B cell (primary cell): ENCODE measurements around the gene LRRC74A. TPM values are rescaled to one million over a fixed set of nuclear protein-coding genes. Genes with fewer than 3 reads are reported as not detected.

ENCODE experiments used
- ATAC-seq: fragments of 200-7000 bp; cut with Tn5 transposase; one replicate; pipeline ENCODE4 v1.10.0; 2021; ENCODE audit warnings: low read depth, mild to moderate bottlenecking, moderate number of reproducible peaks, moderate library complexity
- CTCF ChIA-PET: fragments of 350-600 bp; sonication (Branson Sonifier 250); formaldehyde crosslinking; loops from one replicate; lab custom pipeline; 2021; ENCODE audit warnings: antibody characterized with exemption, inconsistent platforms; lab: Charles Lee
- POLR2A ChIA-PET: fragments of 350-600 bp; sonication (Branson Sonifier 250); formaldehyde crosslinking; loops from one replicate; lab custom pipeline; 2021; ENCODE audit warnings: antibody characterized with exemption; lab: Charles Lee
- DNase-seq: peaks from one replicate; pipeline ENCODE4 v3.0.0; 2013
- H2AFZ ChIP-seq: 2 replicates; pipeline ENCODE4 v1.6.1; 2012; ENCODE audit warnings: mild to moderate bottlenecking, low read depth, low read length; ENCODE audit not compliant: insufficient read depth, poor library complexity, severe bottlenecking
- H3K27ac ChIP-seq, 2 donors: 1 replicate in 1 of 2; 2 replicates in 1 of 2; pipeline ENCODE4 v1.5.1; 2012 to 2013; ENCODE audit warnings: low read length in 2 of 2, mild to moderate bottlenecking in 2 of 2, moderate library complexity in 1 of 2
- H3K27me3 ChIP-seq, 4 experiments: fragments of 200-600 bp in 1 of 4; sonication (generic) in 1 of 4; replicated peaks in 1 of 4; 1 replicate in 2 of 4; 2 replicates in 2 of 4; pipeline versions ENCODE4 v1.6.1 to v1.7.0; 2013 to 2016; ENCODE audit warnings: low read length in 3 of 4, mild to moderate bottlenecking in 2 of 4, mixed read lengths in 1 of 4, moderate library complexity in 1 of 4; ENCODE audit not compliant: insufficient read depth in 4 of 4, control insufficient read depth in 3 of 4; ENCODE audit errors: control extremely low read depth in 1 of 4
- H3K36me3 ChIP-seq, 2 experiments: replicated peaks in 1 of 2; 1 replicate in 1 of 2; 2 replicates in 1 of 2; pipeline versions ENCODE4 v1.6.1 to v1.7.1; 2013; ENCODE audit warnings: low read length in 1 of 2; ENCODE audit not compliant: insufficient read depth in 2 of 2, control insufficient read depth in 1 of 2; ENCODE audit errors: control extremely low read depth in 1 of 2, extremely low read depth in 1 of 2
- H3K4me1 ChIP-seq, 2 donors: fragments of 200-600 bp in 1 of 2; sonication (generic) in 1 of 2; 1 replicate in 1 of 2; 2 replicates in 1 of 2; pipeline versions ENCODE4 v1.5.1 to v1.6.1; 2013 to 2017; ENCODE audit warnings: low read length in 2 of 2; ENCODE audit not compliant: control insufficient read depth in 2 of 2, insufficient read depth in 2 of 2
- H3K4me2 ChIP-seq: replicated peaks from 2 replicates; pipeline ENCODE3; 2012; ENCODE audit warnings: mild to moderate bottlenecking, low read depth, low read length; ENCODE audit not compliant: poor library complexity, severe bottlenecking
- H3K4me3 ChIP-seq, 5 experiments: fragments of 200-600 bp in 1 of 5; sonication (generic) in 1 of 5; 1 replicate in 3 of 5; 2 replicates in 2 of 5; pipeline versions ENCODE4 v1.5.1 to v1.7.0; 2011 to 2016; ENCODE audit warnings: low read length in 4 of 5, mild to moderate bottlenecking in 4 of 5, low read depth in 2 of 5, control low read depth in 1 of 5, moderate library complexity in 1 of 5; ENCODE audit not compliant: insufficient read depth in 1 of 5; ENCODE audit errors: control extremely low read depth in 1 of 5, extremely low read depth in 1 of 5
- H3K79me2 ChIP-seq: fragments of 200-600 bp; sonication (generic); one replicate; pipeline ENCODE4 v1.6.0; 2016; ENCODE audit warnings: low read length; ENCODE audit not compliant: control insufficient read depth, insufficient read depth
- H3K9ac ChIP-seq: fragments of 200-600 bp; sonication (generic); 2 replicates; pipeline ENCODE4 v1.6.1; 2017; ENCODE audit warnings: mild to moderate bottlenecking, low read length, moderate library complexity
- H3K9me3 ChIP-seq, 3 donors: one replicate each; pipeline versions ENCODE4 v1.6.1 to v1.7.1; 2013; ENCODE audit warnings: low read length in 2 of 3; ENCODE audit not compliant: control insufficient read depth in 2 of 3, insufficient read depth in 1 of 3; ENCODE audit errors: control extremely low read depth in 1 of 3
- H4K20me1 ChIP-seq: 2 replicates; pipeline ENCODE4 v1.6.0; 2012; ENCODE audit warnings: mild to moderate bottlenecking, low read length; ENCODE audit not compliant: insufficient read depth, control insufficient read depth, poor library complexity, severe bottlenecking
- H3K27ac Mint-ChIP-seq: one replicate; pipeline ENCODE4 v1.8.0; 2021; ENCODE audit warnings: mixed read lengths
- H3K27me3 Mint-ChIP-seq: one replicate; pipeline ENCODE4 v1.8.0; 2021; ENCODE audit warnings: mixed read lengths
- H3K4me1 Mint-ChIP-seq: one replicate; pipeline ENCODE4 v1.8.0; 2021; ENCODE audit warnings: mixed read lengths
- H3K4me3 Mint-ChIP-seq: one replicate; pipeline ENCODE4 v1.8.0; 2021; ENCODE audit warnings: mixed read lengths
- H3K9me3 Mint-ChIP-seq: one replicate; pipeline ENCODE4 v1.8.0; 2022; ENCODE audit warnings: mixed read lengths; ENCODE audit not compliant: insufficient read depth
- CTCF ChIP-seq: fragments of 200-600 bp; IDR thresholded peaks from one replicate; pipeline ENCODE4 v1.8.0; 2022; ENCODE audit warnings: antibody characterized with exemption, mild to moderate bottlenecking
- EZH2 ChIP-seq: IDR thresholded peaks from 2 replicates; pipeline ENCODE4 v1.6.1; 2012; ENCODE audit warnings: borderline replicate concordance, low read depth, mild to moderate bottlenecking, moderate library complexity, low read length; ENCODE audit not compliant: insufficient read depth, poor library complexity, severe bottlenecking
- WGBS: methylation state at CpG from one replicate; pipeline ENCODE4 v1.1.5; 2013; ENCODE audit warnings: missing lambda C conversion rate; ENCODE audit not compliant: insufficient coverage; 5-methylcytosine and 5-hydroxymethylcytosine counted together
- intact Hi-C: fragments of 100-400 bp; cut with micrococcal nuclease; formaldehyde crosslinking; loops from one replicate; pipeline ENCODE4 v1.10.0; 2022
- polyA plus RNA-seq: library from polyadenylated mRNA; depleted of rRNA; stranded (reverse); fragments of >200 nt; gene quantifications from 2 replicates; pipeline ENCODE4 v1.2.3, GENCODE V29; 2012
- total RNA-seq, 2 donors: library from RNA; stranded (reverse); fragments of 120-200 nt in 1 of 2; gene quantifications; 1 replicate in 1 of 2; 2 replicates in 1 of 2; pipeline versions ENCODE4 v1.2.3 to v1.2.4, GENCODE V29; 2013 to 2022

The LRRC74A gene
- total and polyA plus RNA-seq, 2 donors (not counting 1 experiment from before 2014, with no cell fraction given) = not detected

GRCh38 chr14:76904740-76905569, 78.7 kb downstream of the LRRC74A start:
- 7% methylated on average over 11 of the region's 14 CpGs for WGBS
- Mint-ChIP-seq H3K27me3 (no peaks in the 10 kb centered on the region), H3K4me3 (peak overlapping the region; percentile 55), H3K4me1 (peaks cover 34% of the 10 kb centered on the region), H3K9me3 (no peaks in the 10 kb centered on the region), H3K27ac (peak overlapping the region; percentile 89)
- Histone ChIP-seq H3K79me2 (no peaks in the 10 kb centered on the region), H4K20me1 (no peaks in the 10 kb centered on the region), H3K27me3 (peaks cover 0 to 6% (median 0%) of the 10 kb centered on the region in 4 experiments), H3K36me3 (no peaks in the 10 kb centered on the region), H3K27ac (peak overlapping the region; percentile 57 to 76), H3K4me1 (peaks cover 29 to 45% of the 10 kb centered on the region in 2 donors), H2AFZ (peak overlapping the region; percentile 73), H3K9ac (peak overlapping the region; percentile 20), H3K9me3 (peaks cover 0 to 18% (median 0%) of the 10 kb centered on the region in 3 donors), H3K4me2 (peak overlapping the region; percentile 74), H3K4me3 (peak overlapping the region in 1 of 5 experiments; percentile 36)
- ChIA-PET CTCF (interaction anchor here (0.7 to 7.7 kb wide), 15 partner anchors 8 to 219 kb away, joined by 3 to 43 read pairs (median 5); no protein-coding TSS in a partner anchor), POLR2A (interaction anchor here (0.6 to 1.6 kb wide), 9 partner anchors 8 to 229 kb away, joined by 3 to 10 read pairs (median 3); partner anchors contain the start of genes CIPC and IRF2BPL)
- ATAC-seq (peak; percentile 83), DNase-seq (peak; percentile 91)
- no peak for TF ChIP-seq CTCF
- no peak for TF ChIP-seq EZH2
- intact Hi-C loops = loop anchor here (1.0 to 5.0 kb wide), 4 partner anchors 32 to 217 kb away; no protein-coding TSS in a partner anchor
